Nephron progenitor cell (in vitro differentiated cells): ENCODE data around the gene PAFAH2.

ENCODE experiments used
- DNase-seq: peaks from one replicate; pipeline ENCODE4 v3.0.0; 2021
- H3K27ac Mint-ChIP-seq: 2 replicates; pipeline ENCODE4 v1.8.0; 2021; ENCODE audit warnings: mild to moderate bottlenecking, moderate library complexity, mixed read lengths
- H3K27me3 Mint-ChIP-seq: 2 replicates; pipeline ENCODE4 v1.8.0; 2021; ENCODE audit warnings: mild to moderate bottlenecking, low read depth, mixed read lengths; ENCODE audit not compliant: poor library complexity
- H3K36me3 Mint-ChIP-seq: 2 replicates; pipeline ENCODE4 v1.8.0; 2021; ENCODE audit warnings: low read depth, mixed read lengths
- H3K4me1 Mint-ChIP-seq: 2 replicates; pipeline ENCODE4 v1.8.0; 2021; ENCODE audit warnings: mixed read lengths
- H3K4me3 Mint-ChIP-seq: 2 replicates; pipeline ENCODE4 v1.8.0; 2021; ENCODE audit warnings: mild to moderate bottlenecking, moderate library complexity, mixed read lengths
- H3K9me3 Mint-ChIP-seq: 2 replicates; pipeline ENCODE4 v1.8.0; 2021; ENCODE audit warnings: mild to moderate bottlenecking, moderate library complexity, mixed read lengths
- CTCF ChIP-seq: fragments of 200-600 bp; sonication (generic); IDR thresholded peaks from 2 replicates; pipeline ENCODE4 v1.5.0; 2021; ENCODE audit warnings: antibody characterized with exemption

The PAFAH2 gene

GRCh38 chr1:26044414-26044813 is 46.6 kb upstream of the PAFAH2 start:
- peaks cover 7% of the 10 kb centered on the region for H3K4me1 Mint-ChIP-seq
- H3K36me3 Mint-ChIP-seq: no peaks in the 10 kb centered on the region
- TF ChIP-seq CTCF: no peak
- DNase-seq: no peak
- no peak overlapping the region for H3K27ac Mint-ChIP-seq
- no peaks in the 10 kb centered on the region for H3K9me3 Mint-ChIP-seq
- H3K27me3 Mint-ChIP-seq: peaks cover 87% of the 10 kb centered on the region
- no peak overlapping the region for H3K4me3 Mint-ChIP-seq

GRCh38 chr1:26043765-26044164 is 45.9 kb upstream of the PAFAH2 start:
- Mint-ChIP-seq H3K4me1 (peaks cover 11% of the 10 kb centered on the region), H3K9me3 (no peaks in the 10 kb centered on the region), H3K36me3 (no peaks in the 10 kb centered on the region), H3K27ac (no peak overlapping the region), H3K4me3 (no peak overlapping the region), H3K27me3 (peaks cover 80% of the 10 kb centered on the region)
- TF ChIP-seq CTCF: no peak
- DNase-seq: no peak

GRCh38 chr1:26041978-26042377 is 44.1 kb upstream of the PAFAH2 start:
- Mint-ChIP-seq H3K27ac (no peak overlapping the region), H3K9me3 (no peaks in the 10 kb centered on the region), H3K36me3 (no peaks in the 10 kb centered on the region), H3K27me3 (peaks cover 76% of the 10 kb centered on the region), H3K4me1 (peaks cover 11% of the 10 kb centered on the region), H3K4me3 (no peak overlapping the region)
- no peak for DNase-seq
- no peak for TF ChIP-seq CTCF

DNA sequence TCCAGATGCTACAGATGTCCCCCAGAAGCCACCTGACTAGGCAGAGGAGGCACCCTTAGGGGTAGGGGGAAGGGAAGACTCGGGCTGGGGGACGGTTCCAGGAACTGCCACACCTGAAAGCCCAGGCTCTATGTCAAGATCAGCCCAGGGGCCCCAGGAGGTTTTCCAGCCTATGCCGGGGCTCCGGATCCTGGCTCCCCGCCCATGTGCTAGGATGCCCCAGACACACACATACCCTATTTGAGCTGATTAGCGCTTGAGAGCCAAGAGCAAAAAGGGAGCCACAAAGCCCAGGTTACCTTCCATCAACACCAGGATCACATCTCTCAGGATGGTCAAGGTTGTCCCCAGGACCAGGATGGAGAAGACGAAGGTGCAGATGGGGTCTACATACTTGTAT is 43.5 kb upstream of the PAFAH2 start:
- Mint-ChIP-seq H3K9me3 (no peaks in the 10 kb centered on the region), H3K36me3 (no peaks in the 10 kb centered on the region), H3K27ac (no peak overlapping the region), H3K4me1 (peaks cover 15% of the 10 kb centered on the region), H3K4me3 (no peak overlapping the region), H3K27me3 (peaks cover 70% of the 10 kb centered on the region)
- no peak for DNase-seq
- no peak for TF ChIP-seq CTCF

DNA sequence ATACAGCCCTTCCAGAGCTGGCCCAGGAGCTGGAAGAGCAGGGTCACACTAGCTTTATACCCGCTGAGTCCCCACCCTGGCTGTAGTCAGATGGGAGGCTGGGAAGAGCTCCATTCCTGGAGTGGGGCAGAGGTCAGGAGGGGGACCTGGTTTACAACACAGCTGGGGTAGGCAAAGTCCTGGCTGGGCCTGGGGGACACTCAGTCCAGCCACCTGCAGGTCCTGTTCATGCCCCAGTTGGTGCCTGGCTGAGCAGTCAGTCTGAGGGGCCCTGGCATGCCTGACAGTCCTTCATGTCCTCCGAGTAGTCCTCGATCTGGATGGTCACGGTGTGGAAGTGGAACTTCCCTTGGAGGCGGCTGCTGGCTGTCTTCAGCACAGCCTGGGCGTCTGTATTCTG is 41.0 kb upstream of the PAFAH2 start:
- no peak for TF ChIP-seq CTCF
- no peaks in the 10 kb centered on the region for H3K9me3 Mint-ChIP-seq
- peaks cover 48% of the 10 kb centered on the region for H3K27me3 Mint-ChIP-seq
- H3K36me3 Mint-ChIP-seq: no peaks in the 10 kb centered on the region
- no peak overlapping the region for H3K4me3 Mint-ChIP-seq
- H3K4me1 Mint-ChIP-seq: peaks cover 26% of the 10 kb centered on the region
- no peak overlapping the region for H3K27ac Mint-ChIP-seq
- DNase-seq: no peak

- H3K9me3 Mint-ChIP-seq: no peaks in the 10 kb centered on the region
- peaks cover 27% of the 10 kb centered on the region for H3K4me1 Mint-ChIP-seq
- no peak overlapping the region for H3K27ac Mint-ChIP-seq
- no peak for TF ChIP-seq CTCF
- no peaks in the 10 kb centered on the region for H3K36me3 Mint-ChIP-seq
- no peak for DNase-seq
- H3K4me3 Mint-ChIP-seq: no peak overlapping the region
- peaks cover 43% of the 10 kb centered on the region for H3K27me3 Mint-ChIP-seq
Measured at GRCh38 chr1:26038477-26038876, 40.6 kb upstream of the PAFAH2 start.
